K562 (cell line): ENCODE data around the gene NKIRAS2. TPM values are rescaled to one million over a fixed set of nuclear protein-coding genes. Genes with fewer than 3 reads are reported as not detected.

Source experiments
- GTF3C2 ChIP-seq: IDR thresholded peaks from 3 replicates; pipeline ENCODE4 v1.6.1; 2011; ENCODE audit warnings: borderline replicate concordance, mild to moderate bottlenecking, moderate library complexity; ENCODE audit not compliant: insufficient read length; ENCODE audit errors: extremely low read depth
- KLF13 ChIP-seq: fragments of 450-650 bp; IDR thresholded peaks from 2 replicates; pipeline ENCODE4 v1.6.1; 2016; ENCODE audit warnings: missing genetic modification characterization, low read depth, mild to moderate bottlenecking, missing compliant biosample characterization, moderate library complexity, borderline replicate concordance
- LCOR ChIP-seq: sonication (generic); formaldehyde crosslinking; IDR thresholded peaks from 2 replicates; pipeline ENCODE4 v1.8.0; 2022; ENCODE audit warnings: mild to moderate bottlenecking, missing genetic modification reagents
- MIER1 ChIP-seq: fragments of 450-650 bp; IDR thresholded peaks from 2 replicates; pipeline ENCODE4 v1.6.1; 2016; ENCODE audit warnings: antibody characterized with exemption, mild to moderate bottlenecking, low read depth
- NCOA4 ChIP-seq: fragments of 450-650 bp; IDR thresholded peaks from 2 replicates; pipeline ENCODE4 v1.6.1; 2018; ENCODE audit warnings: mild to moderate bottlenecking; ENCODE audit not compliant: partially characterized antibody
- NFRKB ChIP-seq: fragments of 450-650 bp; IDR thresholded peaks from 2 replicates; pipeline ENCODE4 v1.6.1; 2016; ENCODE audit warnings: low read depth
- RB1 ChIP-seq: fragments of 450-650 bp; IDR thresholded peaks from 2 replicates; pipeline ENCODE4 v1.6.1; 2017; ENCODE audit warnings: low read depth, mild to moderate bottlenecking
- RBM22 ChIP-seq: fragments of 200-400 bp; formaldehyde crosslinking; IDR thresholded peaks from 2 replicates; pipeline ENCODE4 v1.6.1; 2018; ENCODE audit warnings: low read length, low read depth; ENCODE audit not compliant: poor library complexity, severe bottlenecking
- RUNX1 ChIP-seq: sonication (generic); IDR thresholded peaks from 2 replicates; pipeline ENCODE4 v1.6.1; 2016; ENCODE audit warnings: antibody characterized with exemption, low read depth
- ZBTB9 ChIP-seq: fragments of 450-650 bp; formaldehyde crosslinking; IDR thresholded peaks from 2 replicates; pipeline ENCODE4 v1.4.0; 2020; ENCODE audit warnings: mild to moderate bottlenecking, moderate library complexity
- ZEB2 ChIP-seq: fragments of 450-650 bp; IDR thresholded peaks from 2 replicates; pipeline ENCODE4 v1.6.1; 2016
- ZNF174 ChIP-seq: fragments of 250-450 bp; sonication (Bioruptor Pico); IDR thresholded peaks from 2 replicates; pipeline ENCODE4 v1.4.0; 2020; ENCODE audit warnings: mild to moderate bottlenecking
- ZNF668 ChIP-seq: fragments of 250-450 bp; sonication (Bioruptor Pico); IDR thresholded peaks from 2 replicates; pipeline ENCODE4 v1.8.0; 2022; ENCODE audit warnings: mild to moderate bottlenecking, inconsistent platforms
- polyA plus RNA-seq, 8 experiments: library from polyadenylated mRNA; depleted of rRNA in 4 of 8; stranded (reverse) in 5 of 8; unstranded in 3 of 8; fragments of >200 nt; fragmentation: Nextera tagmentation in 2 of 8; fragmentation: Illumina TruSeq in 1 of 8; extraction: Ambion mirVana in 2 of 8; extraction: Trizol in 1 of 8; gene quantifications; 2 replicates each; pipeline versions ENCODE4 v1.2.1 to v1.2.3, GENCODE V29; 2011 to 2014; ENCODE audit warnings: inconsistent platforms in 1 of 8, missing spikeins in 1 of 8
- total RNA-seq, 7 experiments: library from RNA; depleted of rRNA in 6 of 7; stranded (reverse); fragments of >200 nt in 6 of 7; fragmentation: Illumina TruSeq in 2 of 7; extraction: Trizol in 2 of 7; gene quantifications; 2 replicates each; pipeline versions ENCODE4 v1.2.1 to v1.2.3, GENCODE V29; 2011 to 2021; ENCODE audit warnings: low replicate concordance in 1 of 7
- TF ChIP-seq, protein P1 (sequence below): fragments of 250-450 bp; sonication (Bioruptor Pico); IDR thresholded peaks from 2 replicates; pipeline ENCODE4 v1.4.0; 2020
- TF ChIP-seq, protein P2 (sequence below), 2 experiments: fragments of 450-650 bp in 1 of 2; sonication (generic) in 1 of 2; formaldehyde crosslinking in 1 of 2; IDR thresholded peaks in 1 of 2; conservative IDR thresholded peaks in 1 of 2; 2 replicates each; pipeline versions ENCODE4 v1.6.1 to v1.8.1; 2016 to 2023; ENCODE audit warnings: mild to moderate bottlenecking in 2 of 2, moderate library complexity in 2 of 2, inconsistent platforms in 1 of 2, missing genetic modification reagents in 1 of 2

Gene NKIRAS2
- total and polyA plus RNA-seq, 9 of the 15 experiments (the other 6 are each of a cell fraction or from before 2014, with no cell fraction given): 10.1 to 65.5 (median 29.8) TPM

GRCh38 chr17:42016941-42017865, 2.7 kb upstream of the NKIRAS2 start, which contains the start of gene DNAJC7 (continued):
- TF ChIP-seq RB1 (peak; percentile 54), ZBTB9 (peak; percentile 29; the same call in 1 of the 2 replicates), KLF13 (no peak), LCOR (CRISPR knock-in tag) (peak; percentile 31; the same call in 1 of the 2 replicates), ZNF668 (CRISPR knock-in tag) (no peak), RBM22 (peak; percentile 80), GTF3C2 (no peak), NCOA4 (no peak), ZEB2 (peak; percentile 36; the same call in 1 of the 2 replicates), NFRKB (peak; percentile 98), MIER1 (no peak), RUNX1 (no peak), ZNF174 (CRISPR knock-in tag) (no peak)
- TF ChIP-seq, protein P1, sequence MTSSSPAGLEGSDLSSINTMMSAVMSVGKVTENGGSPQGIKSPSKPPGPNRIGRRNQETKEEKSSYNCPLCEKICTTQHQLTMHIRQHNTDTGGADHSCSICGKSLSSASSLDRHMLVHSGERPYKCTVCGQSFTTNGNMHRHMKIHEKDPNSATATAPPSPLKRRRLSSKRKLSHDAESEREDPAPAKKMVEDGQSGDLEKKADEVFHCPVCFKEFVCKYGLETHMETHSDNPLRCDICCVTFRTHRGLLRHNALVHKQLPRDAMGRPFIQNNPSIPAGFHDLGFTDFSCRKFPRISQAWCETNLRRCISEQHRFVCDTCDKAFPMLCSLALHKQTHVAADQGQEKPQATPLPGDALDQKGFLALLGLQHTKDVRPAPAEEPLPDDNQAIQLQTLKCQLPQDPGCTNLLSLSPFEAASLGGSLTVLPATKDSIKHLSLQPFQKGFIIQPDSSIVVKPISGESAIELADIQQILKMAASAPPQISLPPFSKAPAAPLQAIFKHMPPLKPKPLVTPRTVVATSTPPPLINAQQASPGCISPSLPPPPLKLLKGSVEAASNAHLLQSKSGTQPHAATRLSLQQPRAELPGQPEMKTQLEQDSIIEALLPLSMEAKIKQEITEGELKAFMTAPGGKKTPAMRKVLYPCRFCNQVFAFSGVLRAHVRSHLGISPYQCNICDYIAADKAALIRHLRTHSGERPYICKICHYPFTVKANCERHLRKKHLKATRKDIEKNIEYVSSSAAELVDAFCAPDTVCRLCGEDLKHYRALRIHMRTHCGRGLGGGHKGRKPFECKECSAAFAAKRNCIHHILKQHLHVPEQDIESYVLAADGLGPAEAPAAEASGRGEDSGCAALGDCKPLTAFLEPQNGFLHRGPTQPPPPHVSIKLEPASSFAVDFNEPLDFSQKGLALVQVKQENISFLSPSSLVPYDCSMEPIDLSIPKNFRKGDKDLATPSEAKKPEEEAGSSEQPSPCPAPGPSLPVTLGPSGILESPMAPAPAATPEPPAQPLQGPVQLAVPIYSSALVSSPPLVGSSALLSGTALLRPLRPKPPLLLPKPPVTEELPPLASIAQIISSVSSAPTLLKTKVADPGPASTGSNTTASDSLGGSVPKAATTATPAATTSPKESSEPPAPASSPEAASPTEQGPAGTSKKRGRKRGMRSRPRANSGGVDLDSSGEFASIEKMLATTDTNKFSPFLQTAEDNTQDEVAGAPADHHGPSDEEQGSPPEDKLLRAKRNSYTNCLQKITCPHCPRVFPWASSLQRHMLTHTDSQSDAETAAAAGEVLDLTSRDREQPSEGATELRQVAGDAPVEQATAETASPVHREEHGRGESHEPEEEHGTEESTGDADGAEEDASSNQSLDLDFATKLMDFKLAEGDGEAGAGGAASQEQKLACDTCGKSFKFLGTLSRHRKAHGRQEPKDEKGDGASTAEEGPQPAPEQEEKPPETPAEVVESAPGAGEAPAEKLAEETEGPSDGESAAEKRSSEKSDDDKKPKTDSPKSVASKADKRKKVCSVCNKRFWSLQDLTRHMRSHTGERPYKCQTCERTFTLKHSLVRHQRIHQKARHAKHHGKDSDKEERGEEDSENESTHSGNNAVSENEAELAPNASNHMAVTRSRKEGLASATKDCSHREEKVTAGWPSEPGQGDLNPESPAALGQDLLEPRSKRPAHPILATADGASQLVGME: peak; percentile 67; the same call in 1 of the 2 replicates
- TF ChIP-seq, protein P2, sequence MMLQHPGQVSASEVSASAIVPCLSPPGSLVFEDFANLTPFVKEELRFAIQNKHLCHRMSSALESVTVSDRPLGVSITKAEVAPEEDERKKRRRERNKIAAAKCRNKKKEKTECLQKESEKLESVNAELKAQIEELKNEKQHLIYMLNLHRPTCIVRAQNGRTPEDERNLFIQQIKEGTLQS (IDR thresholded peaks at IDR 0.05): no peak
- TF ChIP-seq, protein P2 (CRISPR knock-in tag; conservative IDR thresholded peaks at IDR 0.05): 0 out of 2 replicates have a peak, but pooled peaks have one; percentile 15
